Measurements from ENCODE around the gene SLC25A22.

The SLC25A22 gene

DNA sequence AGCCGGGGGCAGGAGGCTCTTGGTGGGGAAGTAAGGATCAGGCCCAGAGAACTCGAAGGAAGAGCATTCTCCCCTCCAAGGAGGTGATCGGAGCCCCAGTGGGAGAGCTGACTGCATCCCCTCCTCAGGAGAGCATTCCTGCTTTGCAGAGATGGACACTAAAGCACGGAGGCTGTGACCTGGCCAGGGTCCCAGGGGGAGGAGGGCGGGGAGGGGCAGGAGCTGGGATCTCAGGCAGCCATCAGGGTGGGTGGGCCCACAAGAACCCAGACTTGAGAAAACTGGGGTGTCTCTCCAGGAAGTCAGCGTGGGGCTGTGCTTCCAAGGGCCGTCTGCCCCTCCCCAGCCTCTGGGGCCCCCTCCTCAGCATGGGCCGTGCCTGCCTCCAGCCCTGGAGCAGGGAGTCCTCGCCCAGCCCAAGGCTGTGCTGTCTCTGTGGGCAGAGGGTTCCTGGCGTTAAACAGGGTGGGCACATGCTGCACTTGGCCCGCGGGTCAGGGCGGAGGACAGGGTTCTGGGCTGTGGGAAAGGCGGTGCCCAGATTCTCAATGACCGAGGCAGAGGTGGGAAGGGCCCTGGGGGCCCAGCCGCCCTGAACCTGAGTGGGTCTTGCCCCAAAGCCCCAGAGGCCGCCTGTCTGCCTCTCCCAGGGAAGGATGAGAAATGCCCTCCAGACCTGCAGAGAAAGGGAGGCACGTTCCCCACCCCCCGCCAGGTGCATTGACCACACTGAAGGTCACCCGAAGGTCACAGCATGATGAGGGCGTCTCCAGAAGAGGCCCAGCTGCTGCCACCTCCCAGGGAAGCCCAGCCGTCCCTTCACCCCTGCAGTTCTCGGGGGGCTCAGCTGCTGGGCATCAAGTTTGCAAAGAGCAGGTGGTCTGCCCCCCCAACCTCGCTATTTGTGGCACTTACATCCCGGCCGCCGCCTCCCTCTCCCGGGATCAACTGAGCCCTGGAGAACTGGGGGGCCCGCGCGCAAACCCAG is 8.8 kb downstream of the SLC25A22 start:
- no peak for DNase-seq

DNA sequence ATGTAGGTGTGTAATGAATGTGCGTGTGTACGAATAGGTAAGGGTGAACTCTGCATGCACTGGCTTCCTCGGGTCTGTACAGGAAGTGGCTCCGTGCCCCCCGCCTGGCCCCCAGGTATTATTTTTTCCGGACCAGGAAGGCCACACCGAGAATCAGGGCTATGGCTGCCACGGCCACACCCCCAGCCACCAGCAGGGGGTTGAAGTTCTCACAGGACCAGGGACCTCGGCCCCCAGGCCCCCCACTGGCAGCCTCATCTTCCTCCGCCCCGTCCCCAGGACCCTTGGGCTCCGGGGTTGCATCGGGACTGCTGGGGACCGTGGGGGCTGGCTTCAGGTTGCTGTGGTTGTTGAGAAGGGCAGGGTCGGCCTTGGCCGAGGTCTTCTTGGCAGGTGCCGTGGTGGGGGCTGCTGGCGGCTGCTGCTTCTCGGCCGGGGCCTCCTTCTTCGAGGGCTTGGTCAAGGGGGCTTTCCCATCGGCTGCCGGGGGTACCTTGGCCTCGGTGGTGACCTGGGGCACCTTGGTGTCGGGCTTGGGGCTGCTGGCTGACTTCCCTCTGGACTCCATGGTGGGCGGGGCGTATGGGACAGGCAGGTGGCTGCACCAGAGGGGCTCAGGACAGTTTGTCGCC is 10.0 kb downstream of the SLC25A22 start:
- DNase-seq, result no peak

DNA sequence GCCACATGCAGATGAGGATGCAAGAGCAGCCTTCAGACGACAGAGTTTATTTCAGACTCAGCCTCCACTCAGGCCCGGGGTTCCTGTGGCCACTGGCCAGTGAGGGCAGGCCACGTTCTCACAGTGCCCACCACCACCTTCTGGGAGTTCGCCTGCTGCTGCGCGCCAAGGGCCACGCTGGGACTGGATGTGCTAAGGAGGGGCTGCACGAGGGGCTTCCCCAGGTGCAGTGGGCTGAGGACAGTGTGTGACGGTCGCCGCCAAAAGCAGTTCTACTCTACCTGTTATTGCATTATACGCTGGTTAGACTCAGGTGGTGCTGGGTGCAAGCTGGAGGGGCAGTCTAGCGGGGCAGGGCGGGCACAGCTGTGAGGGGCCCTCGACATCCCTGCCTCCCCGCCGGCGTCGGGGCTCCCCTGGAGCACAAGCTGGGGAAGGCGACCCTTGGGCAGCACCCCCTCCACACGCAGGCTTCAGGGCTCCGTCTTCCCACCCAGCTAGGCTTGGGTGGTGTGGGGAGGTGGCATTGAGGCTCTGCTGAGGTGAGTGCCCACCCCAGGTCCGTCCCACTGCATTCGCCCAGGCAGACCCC is 10.9 kb downstream of the SLC25A22 start:
- DNase-seq, result no peak

DNA sequence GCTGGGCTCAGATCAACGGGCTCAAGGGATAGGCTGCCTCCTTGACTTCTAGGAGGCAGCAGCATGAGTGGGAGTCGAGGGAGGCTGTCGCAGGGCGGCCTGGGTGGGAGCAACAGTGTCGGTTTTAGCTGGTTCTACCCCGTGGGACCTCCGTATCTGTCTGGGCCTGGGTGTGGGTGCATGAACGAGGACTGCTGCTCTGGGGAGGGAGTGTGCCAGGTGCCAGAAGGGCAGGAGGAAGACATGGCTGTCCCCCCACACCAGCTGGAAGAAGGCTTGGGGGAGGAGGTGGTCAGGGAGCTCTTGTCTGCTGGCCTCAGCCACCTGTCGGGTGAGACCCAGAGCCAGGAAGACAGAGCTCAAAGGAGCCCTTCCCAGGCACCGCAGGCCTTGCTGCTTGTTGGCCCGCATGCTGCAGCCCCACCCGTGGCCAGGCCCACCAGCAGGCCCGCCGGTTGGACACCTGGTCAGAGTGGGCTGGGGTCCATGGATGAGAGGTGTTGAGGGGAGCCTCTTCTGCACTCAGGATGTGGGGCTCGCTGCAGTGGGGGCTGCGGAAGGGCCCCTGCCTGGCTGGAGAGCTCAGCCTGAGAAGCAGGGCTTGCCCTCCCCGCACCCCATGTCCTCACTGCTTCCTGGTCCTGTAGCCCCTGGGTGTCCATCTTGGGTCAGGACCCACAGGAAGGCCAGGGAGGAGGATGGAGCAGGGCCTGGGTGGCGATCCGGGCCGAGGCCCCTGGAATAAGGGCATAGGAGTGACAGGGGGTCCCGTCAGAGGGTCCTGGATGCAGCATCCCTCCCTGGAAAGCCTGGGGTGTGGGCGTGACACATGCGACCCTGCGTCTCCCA is 11.6 kb downstream of the SLC25A22 start:
- no peak for DNase-seq

DNA sequence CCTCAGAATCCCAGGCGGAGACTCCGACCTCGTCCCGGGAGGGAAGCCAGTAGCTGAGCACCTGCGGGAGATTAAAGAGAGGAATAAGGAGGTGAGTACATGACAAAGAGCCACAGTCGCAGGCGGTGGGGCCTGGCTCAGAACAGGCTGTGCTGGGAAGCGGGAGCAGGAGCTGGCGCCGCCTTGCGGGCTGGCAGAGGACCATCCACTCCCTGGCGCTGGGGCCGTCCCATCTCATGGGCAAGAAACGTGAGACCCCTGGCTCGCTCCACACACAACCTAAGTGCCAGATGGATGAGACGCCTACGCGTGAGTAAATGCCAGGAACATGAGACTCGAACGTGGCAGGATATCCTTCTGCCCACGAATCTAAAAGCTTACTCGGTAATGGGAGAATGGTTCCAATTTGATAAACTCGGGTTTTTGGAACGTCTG is 14.5 kb downstream of the SLC25A22 start:
- DNase-seq, result no peak

DNA sequence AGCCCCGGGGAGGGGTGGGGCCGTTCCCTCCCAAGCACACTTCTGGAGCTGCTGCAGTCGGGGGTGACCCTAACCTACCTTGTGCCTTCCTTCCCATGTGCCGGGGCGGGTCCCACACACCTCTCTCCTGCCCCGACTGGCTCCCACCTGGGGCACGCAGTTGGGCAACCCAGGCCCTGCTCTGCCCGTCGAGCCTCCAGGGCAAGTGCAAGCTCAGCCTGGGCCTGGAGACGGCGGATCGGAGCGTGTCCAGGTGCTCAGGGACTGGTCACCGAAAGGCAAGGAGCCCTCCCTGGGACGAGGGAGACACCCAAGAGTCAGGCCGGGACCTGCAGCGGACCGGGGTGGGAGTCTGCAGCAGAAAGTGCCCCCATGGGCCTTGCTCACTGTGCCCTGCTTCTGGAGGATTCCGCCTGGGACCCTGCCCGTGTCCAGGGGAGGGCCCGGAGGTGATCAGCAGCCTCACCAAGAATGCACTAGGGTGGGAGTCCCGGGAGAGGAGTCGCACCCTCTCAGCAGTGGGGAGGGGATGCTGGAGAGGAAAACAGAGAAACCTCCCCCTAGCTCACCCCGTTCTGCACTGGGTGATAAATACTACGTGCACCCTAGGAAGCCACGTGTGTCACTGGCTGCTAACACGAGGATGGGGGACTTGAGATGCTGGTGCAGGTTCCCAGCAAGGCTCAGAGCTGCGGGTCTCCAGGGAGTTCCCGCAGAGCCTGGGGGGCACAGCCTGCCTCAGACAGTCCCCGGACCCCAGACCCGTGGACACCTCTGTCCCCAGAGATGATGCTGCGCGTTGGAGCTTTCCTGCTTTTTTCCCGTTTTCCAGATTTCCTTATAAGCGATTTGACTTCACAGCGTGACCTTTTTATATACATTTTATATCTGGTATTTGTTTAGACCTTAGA is 15.6 kb downstream of the SLC25A22 start:
- DNase-seq, result no peak

DNA sequence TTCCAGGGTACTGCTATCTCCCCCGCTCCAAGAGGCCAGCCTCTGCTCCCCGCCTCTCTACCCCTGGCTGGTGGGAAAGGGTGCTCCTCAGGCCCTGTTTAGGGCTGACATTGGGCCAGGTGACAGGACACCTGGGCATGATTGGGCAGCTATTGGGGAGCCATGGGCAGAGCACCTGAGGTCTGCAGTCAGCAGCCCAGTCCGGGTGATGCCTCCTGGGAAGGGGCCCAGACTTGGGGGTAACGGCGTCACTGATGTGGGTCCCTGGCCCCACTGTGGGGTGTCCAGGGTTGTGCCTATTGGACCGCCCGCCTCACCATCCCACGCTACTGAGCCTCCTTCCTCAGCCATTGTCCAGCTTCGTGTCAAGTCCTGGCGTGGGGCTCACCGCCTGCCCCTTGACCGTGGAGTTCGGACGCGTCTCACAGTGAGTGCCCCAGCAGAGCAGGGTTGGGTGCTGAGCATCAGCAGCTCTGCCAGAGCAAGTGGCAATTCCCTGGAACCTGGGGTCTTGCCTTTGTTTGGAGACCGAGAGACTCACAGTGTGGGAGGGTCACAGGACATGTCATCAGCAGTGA is 18.0 kb downstream of the SLC25A22 start:
- DNase-seq, result no peak

DNA sequence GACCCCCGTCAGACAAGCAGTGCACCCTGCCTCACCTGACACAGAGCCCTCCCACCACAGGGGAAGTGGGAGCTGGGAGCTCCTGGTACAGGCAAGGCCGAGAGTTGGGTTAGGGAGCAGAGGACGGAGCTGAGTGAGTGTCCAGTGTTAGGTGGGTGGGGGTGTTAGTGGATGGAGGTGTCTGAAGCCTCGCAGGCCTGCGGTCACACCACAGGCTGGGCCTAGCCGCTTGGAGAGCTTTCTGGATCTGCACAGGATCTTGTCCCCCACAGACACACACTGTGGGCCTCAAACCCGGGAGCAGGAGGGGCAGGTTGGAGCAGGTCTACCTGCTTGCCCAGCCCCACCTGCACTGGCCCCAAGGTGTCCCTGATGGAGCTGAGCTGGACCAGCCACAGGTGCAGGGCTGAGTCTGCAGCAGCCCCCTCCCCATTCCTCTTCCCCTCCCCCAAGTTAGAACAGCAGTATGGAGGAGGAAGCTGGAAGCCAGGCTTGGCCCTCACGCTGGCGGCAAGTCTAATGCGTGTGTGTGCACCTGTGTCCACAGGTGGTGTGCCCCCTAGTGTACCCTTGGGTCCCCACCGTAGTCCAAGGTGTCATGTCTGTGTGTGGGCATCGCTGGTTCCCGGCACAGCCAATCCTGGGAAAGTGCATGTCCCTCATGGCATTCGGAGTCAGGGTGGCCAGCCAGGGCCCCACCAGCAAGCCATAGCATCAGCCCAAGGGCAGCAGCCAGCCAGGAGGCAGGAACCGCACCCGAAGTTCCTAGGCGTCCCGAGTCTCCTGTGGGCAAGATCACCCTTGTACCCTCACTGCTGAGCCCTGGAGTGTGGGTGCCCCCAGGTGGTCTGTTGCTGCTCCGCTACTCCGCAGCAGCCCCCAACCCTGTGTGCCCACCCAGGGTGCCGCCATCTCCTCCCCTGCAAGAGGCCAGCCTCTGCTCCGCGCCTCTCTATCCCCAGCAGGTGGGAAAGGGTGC is 18.8 kb downstream of the SLC25A22 start:
- no peak for DNase-seq

DNA sequence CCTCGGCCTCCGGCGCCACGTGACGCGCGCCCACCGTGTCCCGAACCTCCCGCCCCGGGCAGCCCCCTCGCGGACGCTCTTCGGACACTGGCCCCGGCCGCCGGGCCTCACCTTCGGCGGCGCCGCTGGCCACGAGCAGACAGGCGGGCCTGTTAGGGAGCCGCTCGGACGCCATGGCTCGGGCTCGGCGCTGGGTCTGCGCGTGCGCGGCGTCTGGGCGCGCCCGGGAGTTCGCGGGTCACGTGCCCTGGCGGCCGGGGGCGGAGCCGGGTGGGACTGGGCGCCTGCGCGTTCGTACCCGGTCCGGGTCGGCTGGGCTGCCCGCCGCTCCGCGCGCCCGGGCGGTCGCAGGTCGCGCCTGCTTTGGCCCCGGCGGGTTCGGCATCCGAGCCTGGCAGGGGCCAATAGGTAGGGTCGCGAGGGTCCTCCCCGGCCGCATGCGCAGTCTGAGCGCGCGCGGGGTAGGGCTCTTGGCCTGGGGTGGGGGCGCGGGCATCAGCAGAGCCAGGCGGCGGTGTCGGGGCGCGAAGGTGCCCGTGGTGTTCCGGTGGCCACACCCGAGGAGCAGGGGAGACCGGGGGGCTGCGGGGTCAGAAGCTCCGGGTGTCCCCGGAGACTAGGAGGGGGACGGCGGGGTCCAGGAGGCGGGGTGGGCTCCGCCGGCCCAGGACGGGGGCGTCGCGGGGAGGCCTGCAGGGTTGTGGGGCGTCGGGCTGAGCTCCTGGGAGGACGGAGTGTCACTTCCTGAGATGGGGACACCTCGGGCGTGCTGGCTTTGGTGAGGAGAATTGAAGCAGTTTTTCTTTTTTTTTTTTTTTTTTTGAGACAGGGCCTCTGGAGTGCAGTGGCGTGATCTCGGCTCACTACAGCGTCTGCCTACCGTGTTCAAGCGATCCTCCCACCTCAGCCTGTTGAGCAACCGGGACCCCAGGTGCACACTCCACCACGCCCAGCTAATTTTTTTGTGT is 20.5 kb downstream of the SLC25A22 start, which contains the start of gene GATD1:
TSS of gene GATD1 (minus strand) at position 200 of the 968 bp plus-strand sequence. CDS start at position 175, 25 bp downstream.
- DNase-seq, result peak; percentile 60

DNA sequence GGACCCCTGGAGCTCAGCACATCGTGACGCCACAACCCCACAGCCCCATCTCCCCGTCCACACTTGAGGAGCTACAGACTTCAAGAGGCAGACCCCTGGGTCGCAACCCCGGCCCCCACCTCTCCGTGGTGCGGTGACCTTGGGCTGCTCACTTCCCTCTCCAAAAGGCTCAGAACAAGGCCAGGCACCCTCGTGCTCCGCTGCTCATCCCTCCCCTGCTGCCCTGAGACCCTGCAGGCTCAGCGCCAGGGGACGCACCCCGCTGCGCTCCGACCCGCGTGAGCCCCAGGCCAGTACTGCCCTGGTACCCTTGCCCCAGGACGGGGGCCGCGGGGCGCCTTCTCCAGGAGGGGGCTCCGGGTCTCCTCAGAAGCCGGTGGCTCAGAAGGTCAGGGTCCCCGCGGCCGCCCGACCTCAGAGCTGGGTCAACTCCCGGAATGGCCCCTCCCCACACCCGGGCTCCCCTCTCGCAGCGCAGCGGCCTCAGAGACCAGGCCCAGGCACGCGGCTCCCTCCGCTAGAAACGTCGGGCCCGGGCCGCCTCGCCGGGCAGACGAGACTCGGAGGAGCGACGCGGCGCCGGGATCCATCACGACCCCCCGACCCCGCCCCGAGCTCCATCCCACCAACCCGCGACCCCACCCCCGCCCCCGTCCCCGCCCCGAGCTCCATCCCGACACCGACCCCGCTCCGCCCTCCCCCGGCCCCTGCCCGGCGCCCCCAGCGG is 21.4 kb downstream of the SLC25A22 start:
- DNase-seq, result no peak

DNA sequence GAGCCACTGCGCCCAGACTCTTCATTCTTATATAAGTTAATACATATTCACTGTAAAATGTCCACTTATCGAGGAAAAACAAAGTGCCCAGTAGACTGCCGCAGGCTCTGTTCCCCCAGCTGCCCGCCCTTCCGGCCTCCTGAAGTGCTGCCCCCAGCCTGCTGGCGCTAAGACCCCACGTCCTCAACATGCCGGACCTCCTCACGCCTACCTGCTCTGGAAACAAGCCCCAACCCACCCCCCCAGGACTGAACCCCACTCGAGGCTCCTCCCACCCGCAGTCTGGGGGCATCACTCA is 21.9 kb downstream of the SLC25A22 start:
- no peak for DNase-seq

DNA sequence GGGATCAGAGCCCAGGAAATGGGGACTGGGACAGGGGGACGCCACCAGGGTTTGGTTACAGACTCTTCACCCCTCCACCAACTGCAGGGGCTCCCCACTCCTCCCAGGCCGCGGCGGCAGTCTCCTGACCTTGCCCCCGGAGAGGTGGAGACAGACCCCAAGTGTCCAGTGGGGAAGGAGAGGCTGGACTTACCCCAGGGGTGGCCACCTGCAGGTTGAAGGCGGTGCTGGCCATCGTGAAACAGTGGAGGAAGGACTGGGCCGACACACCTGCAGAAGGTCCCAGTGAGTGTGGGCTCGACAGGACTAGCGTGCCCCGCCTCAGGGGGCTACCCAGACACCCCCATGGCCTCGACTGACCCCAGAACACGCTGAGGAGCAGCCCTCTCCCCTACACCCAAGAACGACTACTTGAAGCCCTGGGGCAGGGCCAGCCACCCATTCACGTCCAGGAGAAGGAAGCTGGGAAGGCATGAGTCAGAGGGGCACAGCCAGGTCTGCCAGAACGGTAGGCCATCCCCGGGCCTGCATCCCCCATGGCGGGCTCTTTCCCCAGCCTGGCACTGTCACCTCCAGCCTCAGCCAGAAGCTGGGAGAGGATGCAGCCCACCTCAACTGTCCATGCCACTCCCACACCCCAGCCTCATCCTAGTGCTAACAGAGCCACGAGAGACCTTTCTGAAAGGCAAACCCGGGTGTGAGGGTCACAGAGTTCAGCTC is 23.0 kb downstream of the SLC25A22 start:
- DNase-seq, result no peak

DNA sequence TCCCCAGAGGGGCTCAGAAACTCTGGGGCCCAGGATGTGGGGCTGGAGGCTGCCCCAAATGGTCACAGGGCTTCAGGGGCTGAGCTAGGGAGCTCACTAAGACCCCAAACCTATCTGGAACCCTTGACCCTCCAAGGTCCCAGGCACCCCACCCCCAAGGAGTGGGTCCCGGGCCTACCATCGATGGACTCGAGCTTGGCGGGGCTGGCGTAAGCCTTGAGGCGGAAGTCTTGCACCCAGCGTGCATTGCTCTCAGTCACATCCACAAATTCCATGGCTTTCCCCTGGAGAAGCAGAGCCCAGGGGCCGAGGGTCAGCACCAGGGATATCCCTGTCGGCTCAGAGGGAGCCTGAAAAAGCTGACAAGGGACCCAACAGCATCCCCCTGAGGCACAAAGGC is 24.3 kb downstream of the SLC25A22 start:
- DNase-seq, result no peak

DNA sequence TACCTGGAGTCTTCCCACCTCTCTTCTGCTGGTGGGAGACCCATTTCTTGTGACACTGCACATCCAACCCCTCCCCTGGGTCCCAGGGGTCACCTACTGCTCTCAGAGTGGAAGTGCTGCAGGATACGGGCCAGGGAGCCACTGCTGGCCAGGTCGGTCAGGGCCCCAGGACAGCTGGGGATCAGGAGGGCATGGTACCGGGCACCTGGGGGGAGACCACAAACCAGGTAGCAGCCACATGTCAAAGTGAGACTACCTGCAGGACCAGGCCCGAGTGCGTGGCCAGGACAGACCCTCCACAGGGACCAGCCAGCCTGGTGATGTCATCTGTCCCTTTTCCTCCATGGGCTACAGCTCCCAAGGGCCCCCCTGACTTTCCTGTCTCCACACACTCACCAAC is 24.7 kb downstream of the SLC25A22 start:
- DNase-seq, result no peak

DNA sequence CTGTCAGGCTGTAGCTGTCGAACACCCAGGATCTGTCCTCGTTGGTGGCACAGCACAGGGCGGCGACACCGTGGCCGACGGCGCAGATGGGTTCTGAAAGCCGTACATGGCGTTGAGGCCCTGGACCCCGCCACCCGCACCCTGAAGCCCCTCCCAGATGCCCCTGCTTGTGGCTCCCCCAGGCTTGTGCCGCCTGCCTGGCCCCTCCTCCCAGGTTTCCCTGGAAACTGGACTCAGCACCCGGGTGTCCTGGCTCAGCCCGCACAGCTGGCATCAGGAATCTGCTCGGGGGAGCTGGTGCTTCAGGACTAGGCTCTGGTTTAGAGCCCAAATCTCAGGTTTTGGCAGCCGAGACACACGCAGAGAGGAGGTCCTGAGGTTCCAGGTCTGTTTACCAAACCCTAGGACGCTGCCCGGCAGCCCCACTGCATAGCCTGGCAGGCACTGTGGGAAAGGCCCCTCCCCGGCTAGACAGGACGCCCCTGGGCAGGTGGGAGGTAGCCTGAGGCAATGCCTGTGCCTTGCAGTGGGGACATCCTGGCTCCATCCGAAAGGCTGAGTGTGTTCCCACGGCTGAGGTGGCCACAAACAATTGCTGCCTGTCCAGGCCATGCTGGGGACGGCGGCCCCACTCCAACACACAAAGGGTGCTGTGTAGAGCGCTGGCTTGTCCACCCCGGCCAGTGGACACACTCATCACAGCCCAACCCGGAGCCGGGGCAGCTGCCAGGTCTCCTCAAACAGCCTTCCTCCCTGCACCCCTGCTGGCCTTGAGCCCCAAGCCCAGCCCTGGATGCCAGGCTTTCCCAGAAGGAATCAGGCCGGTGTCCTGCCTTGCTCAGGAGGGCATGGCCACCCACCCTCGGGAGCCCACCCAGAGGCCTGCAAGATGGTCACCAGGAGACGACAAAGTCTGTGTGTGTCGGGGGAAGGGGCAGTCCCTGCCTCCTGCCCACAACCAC is 25.4 kb downstream of the SLC25A22 start:
- no peak for DNase-seq

DNA sequence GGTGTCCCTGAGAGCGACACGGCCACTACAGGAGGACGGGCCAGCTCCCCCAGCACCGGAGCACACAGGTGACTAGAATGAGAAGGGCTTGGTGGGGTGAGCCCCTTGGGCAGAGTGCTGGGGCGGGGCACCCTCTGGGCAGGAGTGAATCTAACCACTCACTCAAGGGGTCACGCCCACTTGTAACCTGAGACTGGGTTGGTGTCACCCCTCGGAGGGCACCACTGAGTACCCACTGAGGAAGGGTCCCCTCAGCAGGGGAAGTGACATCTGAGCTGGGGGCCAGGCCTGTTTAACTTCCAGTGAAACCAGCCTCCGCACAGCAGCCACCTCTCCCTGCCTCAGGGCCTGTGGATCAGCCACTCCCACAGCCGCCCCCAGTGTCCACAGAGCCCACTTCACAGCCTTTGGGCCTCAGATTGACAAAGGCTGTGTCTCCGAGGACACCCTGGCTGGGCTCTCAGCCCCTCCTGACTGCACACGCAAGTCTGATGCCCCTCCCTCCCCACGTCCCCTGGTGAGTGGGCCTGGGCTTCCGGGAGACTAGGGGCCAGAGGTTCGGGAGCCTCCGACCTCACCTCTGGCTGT is 26.4 kb downstream of the SLC25A22 start:
- no peak for DNase-seq

Data from cortex of kidney (tissue), 1 donor.